IMR-90 (cell line): ENCODE results near the gene SNX21. TPM values are rescaled to one million over a fixed set of nuclear protein-coding genes. Genes with fewer than 3 reads are reported as not detected.

Experiments
- ATAC-seq: fragments of 200-7000 bp; cut with Tn5 transposase; 2 replicates; pipeline ENCODE4 v1.9.1; 2020; ENCODE audit warnings: low read depth, mild to moderate bottlenecking, moderate library complexity
- BruUV-seq: library from RNA; stranded (reverse); fragments of 400-500 nt; replicated peaks from 2 replicates; lab custom pipeline; 2021; lab: Mats Ljungman, UMichigan
- CTCF ChIA-PET: fragments of 300-600 bp; formaldehyde crosslinking; extraction: SDS; loops from one replicate; lab custom pipeline; 2021; ENCODE audit warnings: antibody characterized with exemption; lab: Yijun Ruan, JAX
- POLR2A ChIA-PET: fragments of 300-600 bp; sonication (Branson Sonifier 250); formaldehyde crosslinking; loops from one replicate; lab custom pipeline; 2022; ENCODE audit warnings: antibody characterized with exemption; ENCODE audit not compliant: unreplicated experiment; lab: Charles Lee
- DNase-seq: peaks from one replicate; pipeline ENCODE4 v3.0.0; 2013
- H2AFZ ChIP-seq: replicated peaks from 2 replicates; pipeline ENCODE3; 2013; ENCODE audit warnings: low read length, mild to moderate bottlenecking; ENCODE audit not compliant: poor library complexity
- H2AK5ac ChIP-seq: 2 replicates; pipeline ENCODE4 v1.6.1; 2013; ENCODE audit warnings: low read depth, low read length, inconsistent platforms
- H2AK9ac ChIP-seq: replicated peaks from 2 replicates; pipeline ENCODE3; 2013; ENCODE audit warnings: mild to moderate bottlenecking, low read depth, low read length, moderate library complexity; ENCODE audit not compliant: poor library complexity
- H2BK120ac ChIP-seq: 2 replicates; pipeline ENCODE4 v1.6.1; 2013; ENCODE audit warnings: low read depth, low read length, inconsistent platforms
- H2BK15ac ChIP-seq: 3 replicates; pipeline ENCODE4 v1.6.1; 2013; ENCODE audit warnings: low read depth, low read length, inconsistent platforms
- H2BK20ac ChIP-seq: 2 replicates; pipeline ENCODE4 v1.6.1; 2013; ENCODE audit warnings: low read depth, mild to moderate bottlenecking, inconsistent platforms, low read length, moderate library complexity
- H2BK5ac ChIP-seq: 2 replicates; pipeline ENCODE4 v1.6.1; 2013; ENCODE audit warnings: mild to moderate bottlenecking, low read depth, low read length, inconsistent platforms; ENCODE audit not compliant: poor library complexity, severe bottlenecking
- H3K14ac ChIP-seq: replicated peaks from 2 replicates; pipeline ENCODE4 v1.6.1; 2013; ENCODE audit warnings: low read depth, low read length, inconsistent platforms
- H3K18ac ChIP-seq: 2 replicates; pipeline ENCODE4 v1.6.1; 2013; ENCODE audit warnings: low read depth, low read length, control low read depth
- H3K23ac ChIP-seq: 2 replicates; pipeline ENCODE4 v1.6.1; 2013; ENCODE audit warnings: low read depth, low read length, inconsistent platforms
- H3K27ac ChIP-seq: 2 replicates; pipeline ENCODE4 v1.5.1; 2013; ENCODE audit warnings: mild to moderate bottlenecking, control low read depth, low read length; ENCODE audit not compliant: insufficient read depth
- H3K27me3 ChIP-seq: 2 replicates; pipeline ENCODE4 v1.6.1; 2013; ENCODE audit warnings: low read length; ENCODE audit not compliant: control insufficient read depth, insufficient read depth
- H3K36me3 ChIP-seq: 2 replicates; pipeline ENCODE4 v1.6.1; 2013; ENCODE audit warnings: low read length, mixed read lengths; ENCODE audit not compliant: control insufficient read depth, insufficient read depth
- H3K4ac ChIP-seq: 2 replicates; pipeline ENCODE4 v1.6.1; 2013; ENCODE audit warnings: low read depth, low read length, inconsistent platforms
- H3K4me1 ChIP-seq: 2 replicates; pipeline ENCODE4 v1.6.1; 2013; ENCODE audit warnings: low read length, mixed read lengths; ENCODE audit not compliant: control insufficient read depth, insufficient read depth
- H3K4me2 ChIP-seq: 2 replicates; pipeline ENCODE4 v1.6.1; 2013; ENCODE audit warnings: low read depth, mild to moderate bottlenecking, control low read depth, low read length, moderate library complexity
- H3K4me3 ChIP-seq: 2 replicates; pipeline ENCODE4 v1.5.1; 2013; ENCODE audit warnings: low read depth, mild to moderate bottlenecking, control low read depth, low read length, moderate library complexity; ENCODE audit not compliant: insufficient read depth
- H3K56ac ChIP-seq: 2 replicates; pipeline ENCODE4 v1.6.1; 2013; ENCODE audit warnings: low read length, inconsistent platforms; ENCODE audit not compliant: insufficient read depth; ENCODE audit errors: extremely low read depth
- H3K79me1 ChIP-seq, 2 experiments: 2 replicates each; pipeline ENCODE4 v1.6.1; 2013; ENCODE audit warnings: low read length in 2 of 2, inconsistent platforms in 1 of 2, low read depth in 1 of 2
- H3K9ac ChIP-seq: 2 replicates; pipeline ENCODE4 v1.6.1; 2013; ENCODE audit warnings: low read depth, low read length, control low read depth
- H3K9me1 ChIP-seq: 2 replicates; pipeline ENCODE4 v1.6.1; 2013; ENCODE audit warnings: low read length, inconsistent platforms; ENCODE audit not compliant: insufficient read depth
- H3K9me3 ChIP-seq: 2 replicates; pipeline ENCODE4 v1.6.1; 2013; ENCODE audit warnings: low read length; ENCODE audit not compliant: control insufficient read depth, insufficient read depth
- H4K20me1 ChIP-seq: 2 replicates; pipeline ENCODE4 v1.6.1; 2013; ENCODE audit warnings: low read length, inconsistent platforms; ENCODE audit not compliant: insufficient read depth
- H4K5ac ChIP-seq: 2 replicates; pipeline ENCODE4 v1.6.1; 2013; ENCODE audit warnings: mild to moderate bottlenecking, low read depth, low read length, control low read depth
- H4K8ac ChIP-seq, 2 experiments: 2 replicates each; pipeline ENCODE4 v1.6.1; 2013; ENCODE audit warnings: low read depth in 2 of 2, low read length in 2 of 2, control low read depth in 1 of 2, inconsistent platforms in 1 of 2
- H4K91ac ChIP-seq: 2 replicates; pipeline ENCODE4 v1.6.1; 2013; ENCODE audit warnings: low read depth, low read length, inconsistent platforms; ENCODE audit not compliant: insufficient read depth
- BHLHE40 ChIP-seq: fragments of 150-350 bp; IDR thresholded peaks from 2 replicates; pipeline ENCODE4 v1.6.1; 2016; ENCODE audit warnings: mild to moderate bottlenecking, low read depth, low read length
- FOS ChIP-seq: fragments of 150-350 bp; IDR thresholded peaks from 2 replicates; pipeline ENCODE4 v1.6.1; 2016; ENCODE audit warnings: low read depth, low read length
- MAZ ChIP-seq: IDR thresholded peaks from 2 replicates; pipeline ENCODE4 v1.6.1; 2012; ENCODE audit warnings: low read depth, mild to moderate bottlenecking, low read length, improper control_type of control experiment, moderate library complexity, borderline replicate concordance
- MXI1 ChIP-seq: IDR thresholded peaks from 2 replicates; pipeline ENCODE4 v1.6.1; 2012; ENCODE audit warnings: low read depth, mild to moderate bottlenecking, low read length, moderate library complexity, borderline replicate concordance
- POLR2A ChIP-seq: IDR thresholded peaks from 2 replicates; pipeline ENCODE4 v1.6.1; 2012; ENCODE audit warnings: mild to moderate bottlenecking, low read depth, low read length
- WGBS, 2 experiments: methylation state at CpG; one replicate each; pipeline versions ENCODE4 v1.1.5 to v1.1.7; 2013; ENCODE audit warnings: missing lambda C conversion rate in 2 of 2; ENCODE audit not compliant: insufficient read length in 1 of 2; ENCODE audit errors: extremely low coverage in 2 of 2; 5-methylcytosine and 5-hydroxymethylcytosine counted together
- dilution Hi-C: fragments of 300-500 bp; cut with HindIII; formaldehyde crosslinking; loops from one replicate; pipeline ENCODE4 v1.14.3; 2018; ENCODE audit warnings: low sequenced_read_pairs; ENCODE audit not compliant: unreplicated experiment
- in situ Hi-C: fragments of 300-500 bp; cut with MboI; formaldehyde crosslinking; loops from 3 replicates; pipeline ENCODE4 v1.14.3; 2019; ENCODE audit warnings: low sequenced_read_pairs, inconsistent platforms, mixed read lengths
- intact Hi-C: fragments of 100-400 bp; cut with micrococcal nuclease; formaldehyde crosslinking; loops from 2 replicates; pipeline ENCODE4 v1.10.0; 2022
- polyA plus RNA-seq, 3 experiments: library from polyadenylated mRNA; depleted of rRNA; stranded (reverse); fragments of >200 nt; gene quantifications; 2 replicates each; pipeline ENCODE4 v1.2.3, GENCODE V29; 2012; ENCODE audit warnings: low replicate concordance in 1 of 3
- total RNA-seq: library from RNA; depleted of rRNA; stranded (reverse); fragments of >200 nt; gene quantifications from 2 replicates; pipeline ENCODE4 v1.2.3, GENCODE V29; 2012
- TF ChIP-seq, protein P1 (sequence below): fragments of 150-350 bp; IDR thresholded peaks from 2 replicates; pipeline ENCODE4 v1.6.1; 2016; ENCODE audit warnings: low read depth, mild to moderate bottlenecking, low read length, moderate library complexity, borderline replicate concordance
- TF ChIP-seq, protein P2 (sequence below): fragments of 150-350 bp; IDR thresholded peaks from 2 replicates; pipeline ENCODE4 v1.6.1; 2017; ENCODE audit warnings: mild to moderate bottlenecking, antibody characterized with exemption, low read length, low read depth

Gene SNX21
- total and polyA plus RNA-seq, 2 of the 4 experiments (the other 2 are of a cell fraction), result 11.1 to 17.9 TPM

DNA sequence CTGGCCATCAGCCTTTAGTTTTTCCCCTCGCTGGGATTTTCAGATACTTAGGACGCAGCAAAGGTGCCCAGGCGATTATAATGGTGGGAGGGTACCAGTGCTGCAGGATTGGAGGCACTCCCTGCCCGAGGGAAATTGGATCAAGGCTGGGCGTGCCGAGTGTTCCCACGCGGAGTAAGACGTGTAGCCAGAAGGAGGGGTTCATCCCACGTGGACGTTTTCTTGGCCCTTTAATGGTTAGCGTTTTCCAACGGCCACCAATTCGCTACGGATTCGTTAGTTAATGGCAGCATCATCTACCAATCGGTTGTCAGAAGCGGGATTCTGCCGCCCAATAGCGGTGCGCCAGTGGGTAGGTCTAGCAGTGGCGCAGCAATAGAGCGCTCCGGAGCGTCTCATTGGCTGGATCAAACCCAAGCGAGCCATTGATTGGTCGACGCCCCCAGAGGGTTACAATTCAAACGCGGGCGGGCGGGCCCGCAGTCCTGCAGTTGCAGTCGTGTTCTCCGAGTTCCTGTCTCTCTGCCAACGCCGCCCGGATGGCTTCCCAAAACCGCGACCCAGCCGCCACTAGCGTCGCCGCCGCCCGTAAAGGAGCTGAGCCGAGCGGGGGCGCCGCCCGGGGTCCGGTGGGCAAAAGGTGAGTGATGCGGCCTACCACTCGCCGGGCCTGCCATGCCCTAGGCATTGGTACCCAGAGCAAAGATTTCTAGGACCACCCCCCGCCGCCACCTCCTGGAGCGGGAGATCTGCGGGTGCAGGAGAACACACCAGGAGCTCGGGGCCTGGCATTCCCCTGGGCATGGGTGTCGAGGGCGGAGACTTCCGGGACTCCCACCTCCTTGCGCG is 21.2 kb upstream of the SNX21 start, which contains the start of gene UBE2C:
TSS of gene UBE2C (plus strand) at position 488 of the 849 bp plus-strand sequence. CDS start at position 540, 52 bp downstream.
- Histone ChIP-seq H3K36me3 (peaks cover 23% of the 10 kb centered on the region), H3K4me1 (peaks cover 12% of the 10 kb centered on the region), H4K8ac (peak within 1 kb of the TSS; percentile 62 to 81; a peak in 3 of 4 replicates), H3K9ac (peak within 1 kb of the TSS; percentile 84), H3K23ac (peak within 1 kb of the TSS; percentile 77), H2BK5ac (peak within 1 kb of the TSS; percentile 22), H4K91ac (peak within 1 kb of the TSS; percentile 77), H3K56ac (peak within 1 kb of the TSS; percentile 70), H3K4me3 (peak within 1 kb of the TSS; percentile 53), H4K20me1 (peaks cover 9% of the 10 kb centered on the region; the same call in 1 of the 2 replicates), H3K9me3 (no peaks in the 10 kb centered on the region), H2AK5ac (peak within 1 kb of the TSS; percentile 37; the same call in 1 of the 2 replicates), H2BK20ac (no peak within 1 kb of the TSS), H3K14ac (peak within 1 kb of the TSS; percentile 65), H3K27ac (peak within 1 kb of the TSS; percentile 14; the same call in 1 of the 2 replicates), H2AFZ (peak within 1 kb of the TSS; percentile 83), H3K4ac (peak within 1 kb of the TSS; percentile 77), H3K79me1 (peaks cover 19 to 40% of the 10 kb centered on the region in 2 experiments), H3K9me1 (peaks cover 10% of the 10 kb centered on the region; the same call in 1 of the 2 replicates), H3K27me3 (no peaks in the 10 kb centered on the region), H4K5ac (no peak within 1 kb of the TSS), H2BK120ac (no peak within 1 kb of the TSS), H2BK15ac (no peak within 1 kb of the TSS), H3K18ac (no peak within 1 kb of the TSS), H2AK9ac (peak within 1 kb of the TSS; percentile 95), H3K4me2 (peak within 1 kb of the TSS; percentile 94)
- 0% methylated on average over 35 of the region's 65 CpGs; no CpG with 5 or more reads in 1 of the 2 experiments for WGBS, 2 experiments
- ChIA-PET POLR2A (no interaction called here), CTCF (interaction anchor here (1.4 kb wide), 1 partner anchor 13 kb away, joined by 3 read pairs; no protein-coding TSS in a partner anchor)
- ATAC-seq (peak; percentile 99), DNase-seq (peak; percentile 100)
- peak; percentile 87; the same call in 1 of the 2 replicates for TF ChIP-seq FOS
- no peak for TF ChIP-seq BHLHE40
- TF ChIP-seq MXI1, result peak; percentile 94
- peak; percentile 56; the same call in 1 of the 2 replicates for TF ChIP-seq MAZ
- TF ChIP-seq, protein P1, sequence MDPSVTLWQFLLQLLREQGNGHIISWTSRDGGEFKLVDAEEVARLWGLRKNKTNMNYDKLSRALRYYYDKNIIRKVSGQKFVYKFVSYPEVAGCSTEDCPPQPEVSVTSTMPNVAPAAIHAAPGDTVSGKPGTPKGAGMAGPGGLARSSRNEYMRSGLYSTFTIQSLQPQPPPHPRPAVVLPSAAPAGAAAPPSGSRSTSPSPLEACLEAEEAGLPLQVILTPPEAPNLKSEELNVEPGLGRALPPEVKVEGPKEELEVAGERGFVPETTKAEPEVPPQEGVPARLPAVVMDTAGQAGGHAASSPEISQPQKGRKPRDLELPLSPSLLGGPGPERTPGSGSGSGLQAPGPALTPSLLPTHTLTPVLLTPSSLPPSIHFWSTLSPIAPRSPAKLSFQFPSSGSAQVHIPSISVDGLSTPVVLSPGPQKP, result no peak
- peak; percentile 56; the same call in 1 of the 2 replicates for TF ChIP-seq POLR2A
- TF ChIP-seq, protein P2, sequence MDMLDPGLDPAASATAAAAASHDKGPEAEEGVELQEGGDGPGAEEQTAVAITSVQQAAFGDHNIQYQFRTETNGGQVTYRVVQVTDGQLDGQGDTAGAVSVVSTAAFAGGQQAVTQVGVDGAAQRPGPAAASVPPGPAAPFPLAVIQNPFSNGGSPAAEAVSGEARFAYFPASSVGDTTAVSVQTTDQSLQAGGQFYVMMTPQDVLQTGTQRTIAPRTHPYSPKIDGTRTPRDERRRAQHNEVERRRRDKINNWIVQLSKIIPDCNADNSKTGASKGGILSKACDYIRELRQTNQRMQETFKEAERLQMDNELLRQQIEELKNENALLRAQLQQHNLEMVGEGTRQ, result peak; percentile 91
- intact Hi-C loops (no loop called here), dilution Hi-C loops (no loop called here), in situ Hi-C loops (no loop called here)
- BruUV-seq, result no TSS peak
